ENCODE measurements around the gene CDK4. TPM values are rescaled to one million over a fixed set of nuclear protein-coding genes. Genes with fewer than 3 reads are reported as not detected.

Gene CDK4
- 146 to 176 TPM (median 153 TPM) in 3 replicates for polyA plus RNA-seq
- 45.4 TPM for polyA plus RNA-seq (2011; ENCODE audit: low read depth)
- 120 and 126 TPM in 2 replicates for polyA plus RNA-seq (2011; cell fraction: cytosol; rRNA removed)
- 61.6 and 74.2 TPM in 2 replicates for polyA plus RNA-seq (2011; cell fraction: nucleus; rRNA removed)
- polyA plus RNA-seq (2012; ENCODE audit: low replicate concordance): 67.0 and 79.0 TPM in 2 replicates
- polyA minus RNA-seq: 92.1 to 131 TPM (median 124 TPM) in 3 replicates
- 107 TPM for polyA minus RNA-seq (2011; cell fraction: cytosol; rRNA and poly(A)+ RNA removed)
- 22.1 and 23.2 TPM in 2 replicates for polyA minus RNA-seq (2011; cell fraction: nucleus; rRNA and poly(A)+ RNA removed)

DNA sequence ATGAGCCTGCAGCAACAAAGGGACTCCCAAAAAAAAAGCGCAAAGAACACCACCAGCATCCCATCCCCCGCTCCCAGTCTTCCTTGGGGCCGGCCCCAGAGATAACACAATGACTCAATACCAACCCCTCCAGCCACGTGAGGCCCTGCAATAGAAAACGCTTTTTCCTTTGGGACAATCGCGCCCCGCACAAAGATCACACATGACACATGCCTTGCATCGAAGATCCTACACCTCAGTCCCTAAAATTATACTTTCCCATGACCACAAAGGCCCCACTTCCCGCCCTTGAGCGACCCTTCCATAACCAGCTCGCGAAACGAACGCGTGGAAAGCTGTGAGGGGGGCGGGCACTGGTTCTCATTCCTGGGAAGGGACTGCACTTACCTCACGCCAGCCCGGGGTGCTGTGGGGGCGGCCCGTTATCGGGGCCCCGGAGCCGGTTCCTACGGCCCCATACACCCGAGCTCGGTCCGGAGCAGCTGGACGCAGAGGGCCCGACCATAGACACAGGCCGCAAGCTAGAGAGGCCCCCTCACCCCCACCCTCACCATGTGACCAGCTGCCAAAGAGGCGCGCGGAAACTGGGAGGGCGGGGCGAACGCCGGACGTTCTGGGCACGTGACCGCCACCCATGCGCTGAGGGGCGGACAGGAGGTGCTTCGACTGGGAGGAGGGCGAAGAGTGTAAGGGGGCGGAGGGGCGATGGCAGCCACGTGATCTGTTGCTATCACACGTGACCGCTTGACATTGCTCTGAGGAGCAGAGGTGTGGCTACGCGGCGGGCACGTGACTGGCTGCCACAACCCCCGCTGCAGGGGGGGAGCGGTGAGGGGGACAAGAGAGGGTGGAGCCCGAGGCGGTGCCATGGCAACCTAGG is at the start of gene CDK4:
TSS of gene CDK4 (minus strand) at position 523 of the 880 bp plus-strand sequence. CDS start 593 bp downstream, outside the sequence.
- H3K4me3 ChIP-seq (ENCODE audit: control insufficient read depth in 2 of 3, extremely low read depth in 1 of 3, insufficient read depth in 2 of 3, low read depth in 1 of 3, low read length in 3 of 3): peak within 1 kb of the TSS; percentile 61 to 90 (median 89)
- peak within 1 kb of the TSS; percentile 90 for H3K27ac ChIP-seq (ENCODE audit: control insufficient read depth, insufficient read depth, low read length)
- FAIRE-seq (peak; percentile 74), DNase-seq (ENCODE audit: low read depth, low spot score) (peak; percentile 97)
- no peaks in the 10 kb centered on the region for H3K9me3 ChIP-seq (ENCODE audit: control insufficient read depth, low read depth, low read length)
- H3K36me3 ChIP-seq (ENCODE audit: control insufficient read depth in 2 of 2, extremely low read depth in 1 of 2, insufficient read depth in 2 of 2, low read length in 2 of 2): peaks cover 10 to 26% of the 10 kb centered on the region in 2 experiments
- H3K27me3 ChIP-seq (ENCODE audit: control insufficient read depth, extremely low read depth, insufficient read depth, low read length): no peaks in the 10 kb centered on the region
- no peaks in the 10 kb centered on the region for H4K20me1 ChIP-seq (ENCODE audit: control insufficient read depth, extremely low read depth, insufficient read depth, low read length)
- H3K4me2 ChIP-seq (ENCODE audit: control insufficient read depth, extremely low read depth, insufficient read depth, low read depth, low read length): peak within 1 kb of the TSS; percentile 99
- H3K9ac ChIP-seq (ENCODE audit: control insufficient read depth, extremely low read depth, insufficient read depth, low read length): peak within 1 kb of the TSS; percentile 94
- H3K4me1 ChIP-seq (ENCODE audit: control insufficient read depth, extremely low read depth, insufficient read depth, low read length): peaks cover 39% of the 10 kb centered on the region
- dilution Hi-C loops (cut with MboI; ENCODE audit: extremely low pct_ligation_motif_present, low sequenced_read_pairs): no loop called here
- H3K79me2 ChIP-seq (ENCODE audit: control insufficient read depth, insufficient read depth, low read length): peaks cover 19% of the 10 kb centered on the region
- TF ChIP-seq CTCF (optimal IDR thresholded peaks at IDR 0.05 in 1 of 3, IDR thresholded peaks at IDR 0.05 in 1 of 3, conservative IDR thresholded peaks at IDR 0.05 in 1 of 3; ENCODE audit: extremely low read depth in 1 of 3, insufficient read depth in 2 of 3, low read length in 3 of 3): no peak
- TF ChIP-seq EZH2 (IDR thresholded peaks at IDR 0.05; ENCODE audit: low read length): no peak
- H3K9me1 ChIP-seq (ENCODE audit: control insufficient read depth, extremely low read depth, insufficient read depth, low read length): no peaks in the 10 kb centered on the region
- H2AFZ ChIP-seq (ENCODE audit: control insufficient read depth, low read length): peak within 1 kb of the TSS; percentile 82

DNA sequence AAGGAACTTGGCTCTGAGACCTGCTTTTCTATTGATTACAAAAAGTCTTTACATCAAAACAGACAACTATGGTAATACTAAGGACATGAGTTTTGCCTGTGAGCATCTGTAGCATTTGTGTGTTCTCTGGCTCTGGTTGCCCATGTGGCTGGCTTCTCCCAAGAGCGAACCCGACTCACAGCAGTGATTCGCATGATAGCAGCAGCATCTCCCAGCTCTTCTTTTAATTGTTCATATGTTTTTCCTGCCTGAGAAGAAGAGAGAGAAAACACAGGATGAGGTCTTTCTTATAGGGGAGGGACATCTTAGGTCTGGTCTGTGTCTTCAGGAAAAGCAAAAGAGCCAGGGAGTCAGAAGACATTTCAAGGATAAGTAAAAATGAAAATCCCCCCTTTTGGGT is 48.9 kb upstream of the CDK4 start:
- Histone ChIP-seq H3K36me3 (ENCODE audit: control insufficient read depth in 2 of 2, extremely low read depth in 1 of 2, insufficient read depth in 2 of 2, low read length in 2 of 2) (peaks cover 16 to 17% of the 10 kb centered on the region in 2 experiments), H3K79me2 (ENCODE audit: control insufficient read depth, insufficient read depth, low read length) (no peaks in the 10 kb centered on the region), H3K9me3 (ENCODE audit: control insufficient read depth, low read depth, low read length) (no peaks in the 10 kb centered on the region), H3K27ac (ENCODE audit: control insufficient read depth, insufficient read depth, low read length) (no peak overlapping the region), H4K20me1 (ENCODE audit: control insufficient read depth, extremely low read depth, insufficient read depth, low read length) (no peaks in the 10 kb centered on the region), H3K4me1 (ENCODE audit: control insufficient read depth, extremely low read depth, insufficient read depth, low read length) (no peaks in the 10 kb centered on the region), H3K27me3 (ENCODE audit: control insufficient read depth, extremely low read depth, insufficient read depth, low read length) (no peaks in the 10 kb centered on the region), H3K4me2 (ENCODE audit: control insufficient read depth, extremely low read depth, insufficient read depth, low read depth, low read length) (no peak overlapping the region), H3K9ac (ENCODE audit: control insufficient read depth, extremely low read depth, insufficient read depth, low read length) (no peak overlapping the region), H3K4me3 (ENCODE audit: control insufficient read depth in 2 of 3, extremely low read depth in 1 of 3, insufficient read depth in 2 of 3, low read depth in 1 of 3, low read length in 3 of 3) (no peak overlapping the region), H2AFZ (ENCODE audit: control insufficient read depth, low read length) (no peak overlapping the region), H3K9me1 (ENCODE audit: control insufficient read depth, extremely low read depth, insufficient read depth, low read length) (no peaks in the 10 kb centered on the region)
- DNase-seq (ENCODE audit: low read depth, low spot score) (no peak), FAIRE-seq (no peak)
- TF ChIP-seq CTCF (optimal IDR thresholded peaks at IDR 0.05 in 1 of 3, IDR thresholded peaks at IDR 0.05 in 1 of 3, conservative IDR thresholded peaks at IDR 0.05 in 1 of 3; ENCODE audit: extremely low read depth in 1 of 3, insufficient read depth in 2 of 3, low read length in 3 of 3) (no peak), EZH2 (IDR thresholded peaks at IDR 0.05; ENCODE audit: low read length) (no peak)
- dilution Hi-C loops (cut with MboI; ENCODE audit: extremely low pct_ligation_motif_present, low sequenced_read_pairs): no loop called here
